HepG2 (cell line): ENCODE results near the gene IL17C. TPM values are rescaled to one million over a fixed set of nuclear protein-coding genes. Genes with fewer than 3 reads are reported as not detected.
A peak's percentile ranks its signal among the peaks of the same experiment; 100 is the strongest.

Experiments used
- ARID2 ChIP-seq: sonication (generic); formaldehyde crosslinking; IDR thresholded peaks from 2 replicates; pipeline ENCODE4 v1.8.1; 2022; ENCODE audit warnings: mild to moderate bottlenecking, missing genetic modification reagents, borderline replicate concordance
- CCAR2 ChIP-seq: fragments of 200-400 bp; formaldehyde crosslinking; optimal IDR thresholded peaks from 2 replicates; pipeline ENCODE3; 2018; ENCODE audit warnings: low read depth, mild to moderate bottlenecking, low read length, moderate library complexity
- ERF ChIP-seq: IDR thresholded peaks from 2 replicates; pipeline ENCODE4 v1.6.1; 2018; ENCODE audit warnings: missing biosample characterization, missing genetic modification reagents
- FOXA1 ChIP-seq, 2 experiments: fragments of 450-650 bp in 1 of 2; sonication (generic) in 1 of 2; formaldehyde crosslinking in 1 of 2; IDR thresholded peaks; 2 replicates each; pipeline versions ENCODE4 v1.4.0 to v1.6.1; 2016 to 2020; ENCODE audit warnings: missing genetic modification reagents in 1 of 2
- KDM4B ChIP-seq: sonication (generic); formaldehyde crosslinking; IDR thresholded peaks from 2 replicates; pipeline ENCODE4 v1.4.0; 2020; ENCODE audit warnings: missing genetic modification reagents
- KLF13 ChIP-seq: sonication (generic); formaldehyde crosslinking; IDR thresholded peaks from 2 replicates; pipeline ENCODE4 v1.4.0; 2020; ENCODE audit warnings: mild to moderate bottlenecking, missing genetic modification reagents
- MYC ChIP-seq: sonication (generic); formaldehyde crosslinking; IDR thresholded peaks from 2 replicates; pipeline ENCODE4 v1.9.0; 2021; ENCODE audit warnings: missing genetic modification reagents, borderline replicate concordance
- NBN ChIP-seq: fragments of 450-650 bp; conservative IDR thresholded peaks from 2 replicates; pipeline ENCODE4 v1.6.1; 2017
- PITX1 ChIP-seq: sonication (generic); formaldehyde crosslinking; IDR thresholded peaks from 2 replicates; pipeline ENCODE4 v1.5.1; 2020; ENCODE audit warnings: mild to moderate bottlenecking, missing genetic modification reagents
- POGZ ChIP-seq: sonication (generic); formaldehyde crosslinking; IDR thresholded peaks from 2 replicates; pipeline ENCODE4 v1.4.0; 2020; ENCODE audit warnings: mild to moderate bottlenecking, missing genetic modification reagents
- POLR2G ChIP-seq: fragments of 200-400 bp; formaldehyde crosslinking; IDR thresholded peaks from 2 replicates; pipeline ENCODE4 v1.6.1; 2018; ENCODE audit warnings: mild to moderate bottlenecking, low read depth, low read length, moderate library complexity
- REPIN1 ChIP-seq: sonication (generic); formaldehyde crosslinking; IDR thresholded peaks from 2 replicates; pipeline ENCODE4 v1.8.0; 2022; ENCODE audit warnings: missing genetic modification reagents, low read depth, mild to moderate bottlenecking, borderline replicate concordance
- ZNF101 ChIP-seq: sonication (generic); formaldehyde crosslinking; IDR thresholded peaks from 2 replicates; pipeline ENCODE4 v1.4.0; 2020; ENCODE audit warnings: mild to moderate bottlenecking, low read depth, missing genetic modification reagents, borderline replicate concordance
- ZNF331 ChIP-seq: sonication (generic); formaldehyde crosslinking; IDR thresholded peaks from 2 replicates; pipeline ENCODE4 v1.4.0; 2020; ENCODE audit warnings: missing genetic modification reagents
- ZNF451 ChIP-seq: sonication (generic); formaldehyde crosslinking; IDR thresholded peaks from 2 replicates; pipeline ENCODE4 v1.5.0; 2020; ENCODE audit warnings: mild to moderate bottlenecking, missing genetic modification reagents
- ZNF484 ChIP-seq: sonication (generic); formaldehyde crosslinking; IDR thresholded peaks from 2 replicates; pipeline ENCODE4 v1.5.1; 2020; ENCODE audit warnings: mild to moderate bottlenecking, low read depth, missing genetic modification reagents, borderline replicate concordance
- ZNF75D ChIP-seq: sonication (generic); formaldehyde crosslinking; IDR thresholded peaks from 2 replicates; pipeline ENCODE4 v1.8.1; 2023; ENCODE audit warnings: missing genetic modification reagents, mild to moderate bottlenecking, borderline replicate concordance
- ZNF891 ChIP-seq: sonication (generic); formaldehyde crosslinking; IDR thresholded peaks from 2 replicates; pipeline ENCODE4 v1.5.0; 2020; ENCODE audit warnings: mild to moderate bottlenecking, missing genetic modification reagents
- polyA plus RNA-seq, 8 experiments: library from polyadenylated mRNA; depleted of rRNA in 3 of 8; stranded (reverse) in 7 of 8; unstranded in 1 of 8; fragments of >200 nt; fragmentation: Illumina TruSeq in 4 of 8; extraction: Trizol in 4 of 8; gene quantifications; 2 replicates each; pipeline versions ENCODE4 v1.2.1 to v1.2.3, GENCODE V29; 2011 to 2016; ENCODE audit warnings: low read depth in 4 of 8, missing spikeins in 1 of 8, mixed read lengths in 1 of 8; ENCODE audit not compliant: insufficient read depth in 1 of 8
- total RNA-seq, 5 experiments: library from RNA; depleted of rRNA; stranded (reverse); fragments of >200 nt; fragmentation: Illumina TruSeq; extraction: Trizol; gene quantifications; 2 replicates each; pipeline ENCODE4 v1.2.3, GENCODE V29; 2016; ENCODE audit warnings: low read depth in 1 of 5
- TF ChIP-seq, protein P1 (sequence below): sonication (generic); formaldehyde crosslinking; conservative IDR thresholded peaks from 2 replicates; pipeline ENCODE4 v1.4.0; 2020; ENCODE audit warnings: missing genetic modification reagents
- TF ChIP-seq, protein P2 (sequence below): sonication (generic); formaldehyde crosslinking; IDR thresholded peaks from 2 replicates; pipeline ENCODE4 v1.5.0; 2020; ENCODE audit warnings: missing genetic modification reagents, mild to moderate bottlenecking, borderline replicate concordance
- TF ChIP-seq, protein P3 (sequence below), 2 experiments: sonication (generic) in 1 of 2; formaldehyde crosslinking in 1 of 2; IDR thresholded peaks; 2 replicates each; pipeline versions ENCODE4 v1.4.0 to v1.6.1; 2018 to 2020; ENCODE audit warnings: missing genetic modification reagents in 2 of 2, borderline replicate concordance in 1 of 2, low read depth in 1 of 2, mild to moderate bottlenecking in 1 of 2, missing biosample characterization in 1 of 2

Gene IL17C
- total and polyA plus RNA-seq, 2 of the 13 experiments (the other 11 are each of a cell fraction or from before 2014, with no cell fraction given): not detected

DNA sequence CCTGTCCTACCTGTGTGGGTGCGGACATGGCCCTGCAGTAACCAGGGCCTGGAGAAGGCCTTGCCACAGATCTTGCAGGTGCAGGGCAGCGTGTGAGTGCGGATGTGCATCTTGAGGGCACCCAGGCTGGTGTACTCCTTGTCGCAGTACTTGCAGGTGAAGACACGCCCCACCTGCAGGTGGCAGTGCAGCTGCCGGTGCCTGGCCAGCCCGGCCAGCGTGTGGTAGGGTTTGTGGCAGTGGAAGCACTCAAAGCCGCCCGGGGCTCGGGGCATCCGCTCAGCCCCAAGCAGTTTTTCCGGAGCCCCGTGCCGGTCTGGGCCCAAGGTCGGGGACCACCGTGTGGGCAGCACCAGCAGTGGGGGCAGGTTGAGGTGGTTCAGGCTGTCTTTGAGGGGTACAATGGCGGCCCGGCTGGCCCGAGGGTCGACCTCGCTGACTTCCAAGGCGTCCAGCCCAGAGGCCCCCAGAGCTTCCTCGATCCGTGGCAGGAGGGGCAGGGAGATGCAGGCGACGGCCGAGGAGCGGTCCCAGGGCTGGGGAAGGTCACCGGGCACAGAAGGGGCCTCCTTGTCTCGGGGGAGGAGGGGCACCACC is 42.8 kb downstream of the IL17C start (continued):
- TF ChIP-seq, protein P1, sequence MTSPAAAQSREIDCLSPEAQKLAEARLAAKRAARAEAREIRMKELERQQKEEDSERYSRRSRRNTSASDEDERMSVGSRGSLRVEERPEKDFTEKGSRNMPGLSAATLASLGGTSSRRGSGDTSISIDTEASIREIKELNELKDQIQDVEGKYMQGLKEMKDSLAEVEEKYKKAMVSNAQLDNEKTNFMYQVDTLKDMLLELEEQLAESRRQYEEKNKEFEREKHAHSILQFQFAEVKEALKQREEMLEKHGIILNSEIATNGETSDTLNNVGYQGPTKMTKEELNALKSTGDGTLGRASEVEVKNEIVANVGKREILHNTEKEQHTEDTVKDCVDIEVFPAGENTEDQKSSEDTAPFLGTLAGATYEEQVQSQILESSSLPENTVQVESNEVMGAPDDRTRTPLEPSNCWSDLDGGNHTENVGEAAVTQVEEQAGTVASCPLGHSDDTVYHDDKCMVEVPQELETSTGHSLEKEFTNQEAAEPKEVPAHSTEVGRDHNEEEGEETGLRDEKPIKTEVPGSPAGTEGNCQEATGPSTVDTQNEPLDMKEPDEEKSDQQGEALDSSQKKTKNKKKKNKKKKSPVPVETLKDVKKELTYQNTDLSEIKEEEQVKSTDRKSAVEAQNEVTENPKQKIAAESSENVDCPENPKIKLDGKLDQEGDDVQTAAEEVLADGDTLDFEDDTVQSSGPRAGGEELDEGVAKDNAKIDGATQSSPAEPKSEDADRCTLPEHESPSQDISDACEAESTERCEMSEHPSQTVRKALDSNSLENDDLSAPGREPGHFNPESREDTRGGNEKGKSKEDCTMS (CRISPR knock-in tag): no peak
- TF ChIP-seq ERF (CRISPR knock-in tag) (peak; percentile 51; the same call in 1 of the 2 replicates), FOXA1 (IDR thresholded peaks at IDR 0.05) (no peak), FOXA1 (CRISPR knock-in tag; IDR thresholded peaks at IDR 0.05) (peak; percentile 26; the same call in 1 of the 2 replicates), POGZ (CRISPR knock-in tag) (no peak; the same call in 1 of the 2 replicates), ZNF451 (CRISPR knock-in tag) (0 out of 2 replicates have a peak, but pooled peaks have one; percentile 20), ZNF891 (CRISPR knock-in tag) (peak; percentile 24), KLF13 (CRISPR knock-in tag) (0 out of 2 replicates have a peak, but pooled peaks have one; percentile 60), NBN (no peak), ARID2 (CRISPR knock-in tag) (no peak), ZNF101 (CRISPR knock-in tag) (no peak), KDM4B (CRISPR knock-in tag) (peak; percentile 88), ZNF331 (CRISPR knock-in tag) (peak; percentile 64), ZNF484 (CRISPR knock-in tag) (no peak), REPIN1 (CRISPR knock-in tag) (no peak; the same call in 1 of the 2 replicates), CCAR2 (no peak), ZNF75D (CRISPR knock-in tag) (no peak), MYC (CRISPR knock-in tag) (peak; percentile 59; the same call in 1 of the 2 replicates), PITX1 (CRISPR knock-in tag) (peak; percentile 44; the same call in 1 of the 2 replicates), POLR2G (no peak)
- TF ChIP-seq, protein P2, sequence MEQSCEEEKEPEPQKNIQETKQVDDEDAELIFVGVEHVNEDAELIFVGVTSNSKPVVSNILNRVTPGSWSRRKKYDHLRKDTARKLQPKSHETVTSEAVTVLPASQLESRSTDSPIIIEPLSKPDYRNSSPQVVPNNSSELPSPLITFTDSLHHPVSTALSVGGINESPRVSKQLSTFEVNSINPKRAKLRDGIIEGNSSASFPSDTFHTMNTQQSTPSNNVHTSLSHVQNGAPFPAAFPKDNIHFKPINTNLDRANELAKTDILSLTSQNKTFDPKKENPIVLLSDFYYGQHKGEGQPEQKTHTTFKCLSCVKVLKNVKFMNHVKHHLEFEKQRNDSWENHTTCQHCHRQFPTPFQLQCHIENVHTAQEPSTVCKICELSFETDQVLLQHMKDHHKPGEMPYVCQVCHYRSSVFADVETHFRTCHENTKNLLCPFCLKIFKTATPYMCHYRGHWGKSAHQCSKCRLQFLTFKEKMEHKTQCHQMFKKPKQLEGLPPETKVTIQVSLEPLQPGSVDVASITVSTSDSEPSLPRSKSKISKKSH: peak; percentile 24; the same call in 1 of the 2 replicates
- TF ChIP-seq, protein P3, sequence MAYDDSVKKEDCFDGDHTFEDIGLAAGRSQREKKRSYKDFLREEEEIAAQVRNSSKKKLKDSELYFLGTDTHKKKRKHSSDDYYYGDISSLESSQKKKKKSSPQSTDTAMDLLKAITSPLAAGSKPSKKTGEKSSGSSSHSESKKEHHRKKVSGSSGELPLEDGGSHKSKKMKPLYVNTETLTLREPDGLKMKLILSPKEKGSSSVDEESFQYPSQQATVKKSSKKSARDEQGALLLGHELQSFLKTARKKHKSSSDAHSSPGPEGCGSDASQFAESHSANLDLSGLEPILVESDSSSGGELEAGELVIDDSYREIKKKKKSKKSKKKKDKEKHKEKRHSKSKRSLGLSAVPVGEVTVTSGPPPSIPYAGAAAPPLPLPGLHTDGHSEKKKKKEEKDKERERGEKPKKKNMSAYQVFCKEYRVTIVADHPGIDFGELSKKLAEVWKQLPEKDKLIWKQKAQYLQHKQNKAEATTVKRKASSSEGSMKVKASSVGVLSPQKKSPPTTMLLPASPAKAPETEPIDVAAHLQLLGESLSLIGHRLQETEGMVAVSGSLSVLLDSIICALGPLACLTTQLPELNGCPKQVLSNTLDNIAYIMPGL (CRISPR knock-in tag; IDR thresholded peaks at IDR 0.05; ENCODE audit: borderline replicate concordance in 1 of 2, low read depth in 1 of 2): peak; percentile 56 to 90
